Uterine smooth muscle cell (primary cell): ENCODE measurements around the gene AP1G1. TPM values are rescaled to one million over a fixed set of nuclear protein-coding genes. Genes with fewer than 3 reads are reported as not detected.

Experiments used
- total RNA-seq: library from RNA; depleted of rRNA; stranded (reverse); fragments of >200 nt; gene quantifications from 2 replicates; pipeline ENCODE4 v1.2.3, GENCODE V29; 2014

AP1G1 gene
- 56.6 and 75.0 TPM in 2 replicates for total RNA-seq

DNA sequence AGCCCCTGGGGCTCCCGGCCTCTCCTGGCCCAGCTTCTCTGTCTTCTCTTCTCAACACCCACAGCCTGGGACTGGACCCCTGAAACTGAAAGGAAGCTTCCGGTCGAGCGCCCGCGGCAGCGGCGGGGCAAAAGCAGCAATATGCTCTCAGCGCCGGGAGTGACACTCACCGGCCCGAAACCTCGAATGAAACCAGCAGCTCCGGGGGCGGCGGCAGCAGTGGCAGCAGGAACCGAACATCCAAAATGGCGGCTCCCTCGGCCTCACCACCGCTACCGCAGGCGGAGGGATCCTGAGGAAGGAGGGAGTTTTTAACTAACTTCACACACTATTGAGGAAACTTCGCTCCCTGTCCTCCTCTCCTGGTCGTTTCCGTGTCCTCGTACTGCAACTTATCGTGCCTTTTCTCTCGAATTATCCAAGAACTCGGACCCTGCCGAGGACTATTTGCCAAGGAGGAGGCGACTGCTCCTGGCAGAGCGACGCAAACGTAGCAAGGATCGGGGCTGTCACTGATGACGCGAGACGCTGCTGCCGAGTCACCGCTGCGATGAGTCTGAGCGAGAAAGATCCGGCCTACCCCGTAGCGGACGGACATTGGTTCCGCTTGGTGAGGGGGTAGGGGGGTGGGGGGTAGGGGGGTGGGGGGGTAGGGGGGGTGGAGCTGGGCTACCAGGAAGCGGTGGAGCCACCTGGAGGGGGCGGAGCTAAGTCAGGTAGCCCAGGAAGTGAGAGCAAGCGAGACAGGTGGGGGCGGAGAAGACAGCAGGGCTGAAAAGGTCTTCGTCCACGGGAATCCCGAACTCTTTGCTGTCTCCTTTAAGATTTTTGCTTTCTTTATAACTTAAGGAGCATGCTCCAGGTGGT lies at the start of gene AP1G1:
Gene AP1G1, minus strand, starts transcription at position 242 of the 867 bp plus-strand sequence. CDS start 19,355 bp downstream, outside the sequence.

GRCh38 chr16:71845639-71846430 lies 37.2 kb upstream of the AP1G1 start, which contains the start of gene ATXN1L:
Gene ATXN1L (plus strand): TSS chr16:71845976. CDS start chr16:71849741, 3,765 bp downstream.

GRCh38 chr16:71724320-71724751 lies 84.3 kb downstream of the AP1G1 start, which contains the start of gene PHLPP2:
Gene PHLPP2 (minus strand): TSS chr16:71724701. CDS start chr16:71714795, 9,906 bp downstream.

Other genes starting within 250 kb of the AP1G1 start
- not detected in 2 replicates for gene TAT, start 231.7 kb downstream of the AP1G1 start, total RNA-seq
- not detected in 2 replicates for gene MARVELD3, start 182.7 kb downstream of the AP1G1 start, total RNA-seq
- gene PHLPP2, start 84.1 kb downstream of the AP1G1 start, total RNA-seq = 11.4 and 13.2 TPM in 2 replicates
- 9.1 and 11.1 TPM in 2 replicates for gene ATXN1L, start 37.1 kb upstream of the AP1G1 start, total RNA-seq
- gene ZNF821, start 75.3 kb upstream of the AP1G1 start, total RNA-seq = 3.4 and 5.2 TPM in 2 replicates
- 151 TPM in 2 replicates for gene IST1, start 86.7 kb upstream of the AP1G1 start, total RNA-seq
- gene PKD1L3, start 191.6 kb upstream of the AP1G1 start, total RNA-seq = under 0.01 TPM in 1 of 2 replicates, not detected in the other
- 4.4 and 5.9 TPM in 2 replicates for gene DHODH, start 199.9 kb upstream of the AP1G1 start, total RNA-seq
- 0.11 TPM in 1 of 2 replicates, not detected in the other for gene HP, start 245.7 kb upstream of the AP1G1 start, total RNA-seq